ENCODE data around the gene AGAP1.

GRCh38 chr2:236073867-236074655, 580.2 kb downstream of the AGAP1 start:
- TF ChIP-seq POLR2AphosphoS5 (IDR thresholded peaks at IDR 0.05; ENCODE audit: low read depth, low read length) (no peak), POLR2A (IDR thresholded peaks at IDR 0.05; ENCODE audit: low read depth, low read length) (no peak)
